M059J (cell line): ENCODE results near the gene ZFAND3. TPM values are rescaled to one million over a fixed set of nuclear protein-coding genes. Genes with fewer than 3 reads are reported as not detected.
"Not testable (repeated sequence)": the region's sequence is repeated elsewhere in the genome, so short reads cannot be mapped to it uniquely, and the experiment has no call there.

ENCODE experiments used
- DNase-seq: peaks from one replicate; pipeline ENCODE4 v3.0.0-alpha.2; 2012; ENCODE audit warnings: low read depth
- total RNA-seq: library from RNA; depleted of rRNA; stranded (reverse); fragments of >200 nt; shearing (Covaris generic); gene quantifications from 2 replicates; pipeline ENCODE4 v1.2.3, GENCODE V29; 2014

Gene ZFAND3
- total RNA-seq, 1 experiment from 2014 or later, result 36.2 TPM

DNA sequence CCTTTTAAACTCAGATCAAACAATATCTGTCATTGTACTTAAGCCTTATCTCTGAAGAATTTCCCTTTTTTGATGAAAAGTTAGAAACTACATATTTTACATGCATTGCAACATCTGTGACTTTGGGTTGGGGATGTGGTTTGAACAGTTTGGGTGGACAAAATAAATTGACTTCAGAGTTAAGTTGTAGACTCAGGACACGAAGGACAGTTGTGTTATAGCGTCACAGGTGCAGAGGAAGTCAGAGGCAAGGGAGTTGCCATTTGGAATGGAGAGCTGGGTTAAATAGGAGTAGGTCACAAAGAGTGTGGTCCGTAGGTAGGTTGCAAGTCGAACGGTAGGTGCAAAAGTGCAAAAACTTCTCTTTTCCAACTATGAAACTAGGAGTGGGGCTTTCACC lies 46.0 kb downstream of the ZFAND3 start:
- DNase-seq, result no peak

GRCh38 chr6:37866590-37867507 lies 47.3 kb downstream of the ZFAND3 start:
- DNase-seq, result peak; percentile 32

DNA sequence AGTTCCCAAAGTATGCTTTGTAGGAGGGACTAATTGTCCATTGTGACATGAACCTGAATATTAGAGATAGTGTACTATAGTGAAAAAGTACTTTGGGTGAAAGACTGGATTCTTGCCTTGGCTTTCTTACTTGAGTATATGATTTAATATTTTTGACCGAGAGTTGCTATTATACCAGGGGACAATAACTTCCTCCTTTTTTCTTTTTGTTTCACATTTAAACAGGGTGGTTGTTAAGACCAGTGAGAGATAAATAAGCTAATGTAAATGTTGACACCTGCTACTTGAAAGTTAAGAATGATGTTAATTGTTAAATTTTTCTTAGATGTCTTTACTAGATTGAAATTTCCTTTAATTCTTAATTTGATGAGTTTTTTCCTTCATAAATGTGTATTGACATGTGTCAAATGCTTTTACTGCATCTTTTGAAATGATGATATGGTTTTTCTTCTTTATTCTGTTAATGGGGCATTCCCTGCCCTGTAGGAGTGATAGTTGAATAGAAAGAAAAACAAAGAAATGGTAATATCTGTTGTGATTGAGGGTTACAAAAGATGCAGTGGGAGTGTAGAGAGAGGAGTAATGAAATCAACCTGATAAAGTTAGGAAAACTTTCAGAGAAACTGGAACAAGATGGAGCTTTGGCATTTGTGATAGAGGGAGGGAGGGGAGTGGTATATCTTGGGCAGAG lies 48.4 kb downstream of the ZFAND3 start:
- no peak for DNase-seq

DNA sequence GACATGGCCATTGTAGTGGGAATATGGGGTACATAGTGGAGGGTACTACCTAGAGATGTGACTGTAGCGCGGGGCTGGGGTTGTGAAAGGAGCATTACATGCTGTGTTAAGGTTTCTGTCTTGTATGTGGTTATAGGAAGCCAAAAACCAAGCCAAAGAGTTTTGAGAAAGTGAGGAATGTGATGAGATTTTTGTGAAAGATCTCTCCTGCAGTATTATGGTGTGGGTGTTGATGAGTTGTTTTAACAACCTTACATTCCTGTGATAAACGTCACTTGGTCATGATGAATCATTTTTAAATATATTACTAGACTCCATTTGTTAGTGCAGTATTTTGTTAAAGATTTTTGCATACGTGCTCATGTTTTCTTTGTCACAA lies 48.9 kb downstream of the ZFAND3 start:
- DNase-seq, result peak; percentile 87

DNA sequence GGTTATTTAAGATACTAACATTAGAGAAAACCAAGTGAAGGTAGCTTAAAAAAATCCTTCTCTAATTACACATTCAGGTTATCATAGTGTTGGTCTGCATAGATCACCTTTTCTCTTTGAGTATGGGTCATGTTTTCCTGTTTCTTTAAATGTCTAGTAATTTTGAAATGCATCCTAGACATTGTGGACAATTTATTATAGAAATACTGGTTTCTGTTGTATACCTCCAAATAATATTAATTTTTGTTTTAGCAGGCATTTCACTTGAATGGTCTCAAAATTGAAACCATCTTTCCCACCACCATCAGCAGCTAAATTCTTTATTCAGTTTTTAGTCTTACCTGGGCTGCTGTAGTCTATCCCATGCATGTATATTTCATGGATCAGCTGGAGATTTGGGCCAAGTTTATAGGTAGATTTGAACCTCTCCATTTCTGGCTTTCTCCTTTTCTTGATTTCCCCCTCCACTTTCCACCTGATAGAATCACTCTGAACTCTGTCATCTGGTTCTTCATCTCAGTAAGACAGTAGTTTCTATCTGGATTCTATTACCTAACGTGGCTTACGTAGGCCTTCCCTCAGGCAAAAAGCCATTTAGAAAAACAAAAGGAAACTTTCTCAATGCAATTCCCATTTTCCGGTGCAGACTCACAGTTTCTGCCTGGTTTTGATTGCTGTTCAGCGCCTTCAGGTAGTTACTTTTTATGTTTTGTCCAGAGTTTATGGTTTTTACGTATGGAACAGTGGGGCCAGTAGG lies 52.3 kb downstream of the ZFAND3 start:
- no peak for DNase-seq

- DNase-seq, result no peak
Observed at GRCh38 chr6:37872373-37872745, 52.8 kb downstream of the ZFAND3 start.

- no peak for DNase-seq
Observed at GRCh38 chr6:37874726-37875125, 55.2 kb downstream of the ZFAND3 start.

GRCh38 chr6:37875561-37876309 lies 56.2 kb downstream of the ZFAND3 start:
- no peak for DNase-seq

- no peak for DNase-seq
Observed at GRCh38 chr6:37876843-37877242, 57.3 kb downstream of the ZFAND3 start.

- DNase-seq, result no peak
Observed at GRCh38 chr6:37877373-37878149, 58.0 kb downstream of the ZFAND3 start.

GRCh38 chr6:37878150-37878710 lies 58.7 kb downstream of the ZFAND3 start:
- DNase-seq, result peak; percentile 44

- not testable (repeated sequence) for DNase-seq
Observed at GRCh38 chr6:37880602-37881001, 61.1 kb downstream of the ZFAND3 start.

GRCh38 chr6:37882292-37882691 lies 62.8 kb downstream of the ZFAND3 start:
- no peak for DNase-seq

- peak; percentile 88 for DNase-seq
Observed at GRCh38 chr6:37882724-37883413, 63.3 kb downstream of the ZFAND3 start.

DNA sequence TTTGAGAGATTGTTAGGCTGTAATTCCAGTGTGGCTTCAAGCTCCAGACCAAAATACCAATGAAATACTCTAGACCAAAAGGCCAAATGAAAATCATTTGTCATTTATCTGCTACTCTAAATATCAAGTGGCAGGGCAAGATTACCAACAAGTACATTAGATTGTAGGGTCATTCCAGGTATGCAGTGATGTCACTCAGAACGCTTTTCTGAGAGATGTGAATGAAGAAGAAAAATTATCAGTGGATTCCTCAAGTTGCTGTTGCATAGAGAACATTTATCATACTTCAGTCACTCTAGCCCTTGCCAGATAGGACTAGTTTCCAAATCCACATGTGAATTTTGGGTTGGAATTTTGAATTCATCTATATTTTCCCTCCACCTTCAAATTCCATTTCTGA lies 65.0 kb downstream of the ZFAND3 start:
- DNase-seq, result no peak

GRCh38 chr6:37889051-37889450 lies 69.5 kb downstream of the ZFAND3 start:
- peak; percentile 36 for DNase-seq

- no peak for DNase-seq
Observed at GRCh38 chr6:37889486-37889885, 70.0 kb downstream of the ZFAND3 start.

GRCh38 chr6:37891072-37891471 lies 71.5 kb downstream of the ZFAND3 start:
- no peak for DNase-seq

DNA sequence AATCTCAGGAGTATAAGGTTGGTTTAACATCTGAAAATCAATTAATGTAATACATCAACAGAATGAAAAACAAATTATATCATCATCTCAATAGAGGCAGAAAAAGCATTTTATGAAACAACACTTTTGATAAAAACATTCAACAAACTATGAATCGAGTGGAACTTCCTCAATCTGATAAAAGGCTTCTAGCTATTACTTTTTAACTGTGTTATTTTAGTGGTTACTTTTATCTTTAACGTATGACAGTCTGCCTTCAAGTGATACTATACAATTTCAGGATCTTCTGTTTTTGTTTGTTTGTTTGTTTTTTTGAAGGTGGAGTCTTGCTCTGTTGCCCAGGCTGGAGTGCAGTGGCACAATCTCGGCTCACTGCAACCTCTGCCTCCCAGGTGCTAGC lies 73.7 kb downstream of the ZFAND3 start:
- DNase-seq, result no peak

DNA sequence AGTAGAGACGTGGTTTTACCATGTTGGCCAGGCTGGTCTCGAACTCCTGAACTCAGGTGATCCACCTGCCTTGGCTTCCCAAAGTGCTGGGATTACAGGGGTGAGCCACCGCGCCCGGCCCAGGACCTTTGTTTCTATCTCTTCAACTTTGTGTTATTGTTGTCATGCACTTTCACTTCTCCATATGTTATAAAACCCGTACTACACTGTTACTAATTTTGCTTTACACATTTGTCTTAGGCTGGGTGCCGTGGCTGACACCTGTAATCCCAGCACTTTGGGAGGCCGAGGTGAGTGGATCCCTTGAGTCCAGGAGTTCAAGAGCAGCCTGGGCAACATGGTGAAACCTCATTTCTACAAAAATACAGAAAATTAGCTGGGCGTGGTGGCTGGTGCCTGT lies 74.2 kb downstream of the ZFAND3 start:
- DNase-seq, result not testable (repeated sequence)
